ENCODE results near the gene SMDT1.
"Not testable (repeated sequence)": the region's sequence is repeated elsewhere in the genome, so short reads cannot be mapped to it uniquely, and the experiment has no call there.

SMDT1 gene

DNA sequence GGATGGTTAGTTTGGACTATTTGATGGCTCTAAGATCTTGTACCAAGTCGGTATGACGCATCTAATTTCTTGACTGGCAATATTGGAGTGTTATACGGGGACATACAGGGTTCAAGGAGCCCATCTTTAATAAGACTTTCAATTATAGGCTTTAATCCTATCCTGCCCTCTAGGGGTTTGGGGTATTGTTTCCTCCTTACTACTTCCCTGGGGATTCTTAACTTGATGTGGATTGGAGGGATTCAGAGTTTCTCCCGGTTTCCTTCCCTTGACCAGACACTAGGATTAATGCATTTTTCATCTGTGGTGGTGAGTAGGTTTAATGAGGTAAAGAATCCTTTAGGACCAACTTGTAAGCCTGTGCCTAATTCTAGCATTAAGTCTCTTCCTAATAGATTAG, 32.3 kb downstream of the SMDT1 start:
- Histone ChIP-seq H3K27me3 (ENCODE audit: insufficient read depth, poor library complexity, severe bottlenecking) (no peaks in the 10 kb centered on the region), H3K4me1 (ENCODE audit: insufficient read depth, poor library complexity, severe bottlenecking) (no peaks in the 10 kb centered on the region), H3K36me3 (ENCODE audit: low read depth) (no peaks in the 10 kb centered on the region), H3K9me3 (ENCODE audit: severe bottlenecking) (peaks cover 5% of the 10 kb centered on the region), H3K27ac (ENCODE audit: poor library complexity, severe bottlenecking) (no peak overlapping the region), H3K4me3 (ENCODE audit: severe bottlenecking) (no peak overlapping the region)
- ATAC-seq (ENCODE audit: low read depth): no peak
- DNase-seq (ENCODE audit: low spot score): no peak
- TF ChIP-seq, protein P1, sequence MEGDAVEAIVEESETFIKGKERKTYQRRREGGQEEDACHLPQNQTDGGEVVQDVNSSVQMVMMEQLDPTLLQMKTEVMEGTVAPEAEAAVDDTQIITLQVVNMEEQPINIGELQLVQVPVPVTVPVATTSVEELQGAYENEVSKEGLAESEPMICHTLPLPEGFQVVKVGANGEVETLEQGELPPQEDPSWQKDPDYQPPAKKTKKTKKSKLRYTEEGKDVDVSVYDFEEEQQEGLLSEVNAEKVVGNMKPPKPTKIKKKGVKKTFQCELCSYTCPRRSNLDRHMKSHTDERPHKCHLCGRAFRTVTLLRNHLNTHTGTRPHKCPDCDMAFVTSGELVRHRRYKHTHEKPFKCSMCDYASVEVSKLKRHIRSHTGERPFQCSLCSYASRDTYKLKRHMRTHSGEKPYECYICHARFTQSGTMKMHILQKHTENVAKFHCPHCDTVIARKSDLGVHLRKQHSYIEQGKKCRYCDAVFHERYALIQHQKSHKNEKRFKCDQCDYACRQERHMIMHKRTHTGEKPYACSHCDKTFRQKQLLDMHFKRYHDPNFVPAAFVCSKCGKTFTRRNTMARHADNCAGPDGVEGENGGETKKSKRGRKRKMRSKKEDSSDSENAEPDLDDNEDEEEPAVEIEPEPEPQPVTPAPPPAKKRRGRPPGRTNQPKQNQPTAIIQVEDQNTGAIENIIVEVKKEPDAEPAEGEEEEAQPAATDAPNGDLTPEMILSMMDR (IDR thresholded peaks at IDR 0.05; ENCODE audit: poor library complexity, severe bottlenecking): no peak

DNA sequence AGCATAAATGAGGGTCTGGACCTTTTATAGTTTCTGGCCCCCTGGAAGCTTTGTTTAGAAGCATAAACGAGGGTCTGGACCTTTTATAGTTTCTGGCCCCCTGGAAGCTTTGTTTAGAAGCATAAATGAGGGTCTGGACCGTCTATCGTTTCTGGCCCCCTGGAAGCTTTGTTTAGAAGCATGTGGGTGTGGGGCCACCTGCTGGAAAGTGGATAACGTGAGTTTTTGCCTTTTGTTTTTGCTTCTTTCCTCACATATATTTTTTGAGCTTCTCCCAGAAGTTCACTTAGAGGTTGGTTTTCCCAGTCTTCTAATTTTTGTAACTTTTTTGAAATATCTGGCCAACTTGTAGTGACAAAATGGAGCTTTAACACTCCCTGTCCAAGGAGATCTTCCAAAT, 33.3 kb downstream of the SMDT1 start:
- not testable (repeated sequence) for DNase-seq (ENCODE audit: low spot score); H3K27ac ChIP-seq (ENCODE audit: poor library complexity, severe bottlenecking); H3K36me3 ChIP-seq (ENCODE audit: low read depth); H3K27me3 ChIP-seq (ENCODE audit: insufficient read depth, poor library complexity, severe bottlenecking); H3K4me3 ChIP-seq (ENCODE audit: severe bottlenecking); H3K9me3 ChIP-seq (ENCODE audit: severe bottlenecking); H3K4me1 ChIP-seq (ENCODE audit: insufficient read depth, poor library complexity, severe bottlenecking); ATAC-seq (ENCODE audit: low read depth)

DNA sequence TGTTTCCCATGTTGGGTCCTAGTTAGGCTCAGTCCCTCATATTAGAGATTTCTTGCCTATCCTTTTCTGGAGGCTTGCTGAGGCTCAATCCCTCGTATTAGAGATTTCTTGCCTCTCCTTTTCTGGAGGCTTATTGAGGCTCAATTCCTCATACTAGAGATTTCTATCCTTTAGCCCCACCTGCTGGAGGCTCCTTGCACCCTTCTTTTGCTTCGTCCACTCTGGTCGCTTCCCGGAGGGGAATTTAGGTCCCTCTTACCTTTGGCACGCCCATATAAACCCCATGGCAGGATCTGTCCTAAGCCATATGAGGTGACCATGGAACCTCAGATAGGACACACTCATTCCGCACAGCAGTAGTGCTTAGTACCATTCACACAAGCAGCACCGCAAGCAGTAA, 35.2 kb downstream of the SMDT1 start:
- no peaks in the 10 kb centered on the region for H3K4me1 ChIP-seq (ENCODE audit: insufficient read depth, poor library complexity, severe bottlenecking)
- H3K36me3 ChIP-seq (ENCODE audit: low read depth): no peaks in the 10 kb centered on the region
- H3K27ac ChIP-seq (ENCODE audit: poor library complexity, severe bottlenecking): no peak overlapping the region
- H3K9me3 ChIP-seq (ENCODE audit: severe bottlenecking): peaks cover 5% of the 10 kb centered on the region
- no peaks in the 10 kb centered on the region for H3K27me3 ChIP-seq (ENCODE audit: insufficient read depth, poor library complexity, severe bottlenecking)
- ATAC-seq (ENCODE audit: low read depth) (no peak), DNase-seq (ENCODE audit: low spot score) (no peak)
- H3K4me3 ChIP-seq (ENCODE audit: severe bottlenecking): no peak overlapping the region
- TF ChIP-seq, protein P1 (IDR thresholded peaks at IDR 0.05; ENCODE audit: poor library complexity, severe bottlenecking): no peak

DNA sequence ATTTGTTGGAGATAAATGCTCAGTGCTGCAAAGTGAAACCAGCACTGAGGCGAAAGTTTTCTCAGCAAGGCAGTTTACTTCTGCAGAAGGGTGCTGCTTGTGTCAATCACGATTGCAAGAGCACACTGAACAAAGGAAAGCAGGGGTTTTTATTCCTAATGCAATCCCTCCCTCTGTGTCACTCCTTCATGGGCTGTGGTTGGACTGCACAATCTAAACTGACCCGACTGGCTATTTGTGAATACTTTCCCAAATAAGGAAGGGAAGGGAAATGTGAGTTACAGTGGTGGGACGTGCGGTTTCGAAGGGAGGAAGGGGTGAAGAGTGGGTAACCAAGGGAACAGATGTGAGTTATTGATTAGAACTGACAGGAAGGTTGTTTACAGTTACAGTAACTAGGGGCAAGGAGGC, 35.9 kb downstream of the SMDT1 start:
- not testable (repeated sequence) for H3K27me3 ChIP-seq (ENCODE audit: insufficient read depth, poor library complexity, severe bottlenecking); H3K36me3 ChIP-seq (ENCODE audit: low read depth); ATAC-seq (ENCODE audit: low read depth); H3K4me1 ChIP-seq (ENCODE audit: insufficient read depth, poor library complexity, severe bottlenecking); H3K9me3 ChIP-seq (ENCODE audit: severe bottlenecking); H3K27ac ChIP-seq (ENCODE audit: poor library complexity, severe bottlenecking); DNase-seq (ENCODE audit: low spot score); H3K4me3 ChIP-seq (ENCODE audit: severe bottlenecking)

DNA sequence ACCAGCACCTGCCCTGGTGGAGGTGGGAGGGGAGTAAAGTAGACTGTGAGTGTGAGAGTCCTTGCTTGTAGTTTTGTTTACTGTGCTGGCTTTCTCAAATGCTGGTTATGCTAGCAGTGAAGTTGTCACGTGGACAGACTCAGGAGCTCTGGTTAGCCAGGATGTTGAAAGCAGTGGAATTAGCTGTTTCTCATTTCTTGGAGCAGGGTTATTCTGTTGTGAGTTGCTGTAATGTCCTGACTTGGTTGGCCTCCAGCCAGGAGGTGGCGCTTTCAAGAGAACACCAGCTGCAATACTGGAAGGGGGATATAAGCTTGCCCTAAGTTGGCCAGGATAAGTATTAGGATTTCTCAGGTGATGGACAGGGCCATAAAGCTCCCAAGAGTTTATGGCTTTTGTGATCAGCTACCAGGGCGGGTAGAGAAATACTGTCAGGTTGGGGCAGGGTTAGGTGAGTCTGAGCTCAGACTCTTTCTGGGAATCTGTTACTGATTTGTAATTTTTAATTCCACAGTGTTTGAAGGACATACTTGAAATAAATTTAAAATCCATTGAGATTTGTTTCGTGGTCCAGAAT, 37.4 kb downstream of the SMDT1 start:
- no peaks in the 10 kb centered on the region for H3K36me3 ChIP-seq (ENCODE audit: low read depth)
- H3K27me3 ChIP-seq (ENCODE audit: insufficient read depth, poor library complexity, severe bottlenecking): no peaks in the 10 kb centered on the region
- TF ChIP-seq, protein P1 (IDR thresholded peaks at IDR 0.05; ENCODE audit: poor library complexity, severe bottlenecking): no peak
- no peak overlapping the region for H3K27ac ChIP-seq (ENCODE audit: poor library complexity, severe bottlenecking)
- H3K4me3 ChIP-seq (ENCODE audit: severe bottlenecking): no peak overlapping the region
- no peaks in the 10 kb centered on the region for H3K4me1 ChIP-seq (ENCODE audit: insufficient read depth, poor library complexity, severe bottlenecking)
- H3K9me3 ChIP-seq (ENCODE audit: severe bottlenecking): peaks cover 5% of the 10 kb centered on the region
- no peak for ATAC-seq (ENCODE audit: low read depth)
- DNase-seq (ENCODE audit: low spot score): no peak

DNA sequence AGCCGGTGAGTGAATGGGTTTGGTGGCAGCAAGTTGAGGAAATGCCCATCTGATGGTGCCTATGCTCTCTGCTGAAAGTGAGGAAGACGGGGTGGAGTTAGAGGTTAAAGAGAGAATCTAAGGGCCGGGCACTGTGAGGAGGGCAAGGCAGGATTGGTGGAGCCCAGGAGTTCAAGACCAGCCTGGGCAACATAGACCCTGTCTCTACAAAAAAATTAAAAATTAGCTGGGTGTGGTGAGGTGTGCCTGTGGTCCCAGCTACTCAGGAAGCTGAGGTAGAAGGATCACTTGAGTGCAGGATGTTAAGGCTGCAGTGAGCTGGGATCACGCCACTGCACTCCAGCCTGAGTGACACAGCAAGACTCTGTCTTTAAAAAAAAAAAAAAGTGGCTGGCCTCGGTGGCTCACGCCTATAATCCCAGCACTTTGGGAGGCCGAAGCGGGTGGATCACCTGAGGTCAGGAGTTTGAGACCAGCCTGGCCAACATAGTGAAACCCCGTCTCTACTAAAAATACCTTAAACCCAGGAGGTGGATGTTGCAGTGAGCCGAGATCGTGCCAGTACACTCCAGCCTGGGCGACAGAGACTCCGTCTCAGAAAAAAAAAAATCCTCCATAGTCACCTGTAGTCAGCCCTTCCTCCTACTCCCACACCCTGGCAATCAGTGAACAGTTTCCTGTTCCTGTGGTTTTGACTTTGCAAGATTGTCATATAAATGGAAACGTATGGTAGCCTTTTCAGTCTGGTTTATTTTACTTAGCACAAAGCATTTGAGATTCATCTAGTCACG, 40.9 kb downstream of the SMDT1 start:
- not testable (repeated sequence) for DNase-seq (ENCODE audit: low spot score); H3K27me3 ChIP-seq (ENCODE audit: insufficient read depth, poor library complexity, severe bottlenecking); H3K9me3 ChIP-seq (ENCODE audit: severe bottlenecking); H3K36me3 ChIP-seq (ENCODE audit: low read depth); ATAC-seq (ENCODE audit: low read depth); H3K27ac ChIP-seq (ENCODE audit: poor library complexity, severe bottlenecking); H3K4me1 ChIP-seq (ENCODE audit: insufficient read depth, poor library complexity, severe bottlenecking); H3K4me3 ChIP-seq (ENCODE audit: severe bottlenecking)

DNA sequence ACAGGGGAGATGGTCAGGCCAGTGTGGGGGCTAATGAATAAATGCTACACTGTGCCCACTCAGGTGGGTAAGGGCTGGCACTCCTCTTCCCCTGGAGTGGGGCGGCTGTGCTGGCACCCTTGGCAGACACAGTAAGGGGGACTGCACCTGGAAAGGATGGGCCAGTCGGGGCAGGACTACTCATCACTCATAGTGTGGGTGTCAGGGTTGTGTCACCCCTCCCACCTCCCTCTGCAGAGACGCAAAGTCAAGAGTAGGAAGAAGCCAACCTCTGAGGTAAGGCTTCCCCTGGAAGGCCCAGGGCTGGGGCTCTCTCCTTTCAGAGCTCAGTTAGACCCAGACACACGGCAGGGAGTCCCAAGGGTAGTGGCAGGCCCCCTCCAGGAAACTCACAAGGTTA, 44.0 kb downstream of the SMDT1 start:
- H3K27ac ChIP-seq (ENCODE audit: poor library complexity, severe bottlenecking); DNase-seq (ENCODE audit: low spot score); H3K4me1 ChIP-seq (ENCODE audit: insufficient read depth, poor library complexity, severe bottlenecking); H3K36me3 ChIP-seq (ENCODE audit: low read depth); H3K9me3 ChIP-seq (ENCODE audit: severe bottlenecking); H3K27me3 ChIP-seq (ENCODE audit: insufficient read depth, poor library complexity, severe bottlenecking); H3K4me3 ChIP-seq (ENCODE audit: severe bottlenecking): not testable (repeated sequence)
- 0 out of 3 replicates have a peak, but pooled peaks have one; percentile 28 for ATAC-seq (ENCODE audit: low read depth)
